ENCODE results near the gene NAA25.

The NAA25 gene

GRCh38 chr12:111995782-111996480, 112.7 kb downstream of the NAA25 start:
- TF ChIP-seq TAF1 (IDR thresholded peaks at IDR 0.05; ENCODE audit: borderline replicate concordance, insufficient read depth, low read length) (no peak), POLR2AphosphoS5 (IDR thresholded peaks at IDR 0.05; ENCODE audit: low read depth, low read length) (no peak), REST (IDR thresholded peaks at IDR 0.05; ENCODE audit: insufficient read depth in 1 of 2, low read depth in 2 of 2, low read length in 2 of 2) (no peak), SIN3A (IDR thresholded peaks at IDR 0.05; ENCODE audit: borderline replicate concordance, insufficient read depth, low read length) (no peak), FOXP2 (optimal IDR thresholded peaks at IDR 0.05; ENCODE audit: borderline replicate concordance, extremely low read depth, extremely low read length, insufficient read depth) (no peak)

- no peak for TF ChIP-seq POLR2AphosphoS5 (IDR thresholded peaks at IDR 0.05; ENCODE audit: low read depth, low read length)
- no peak for TF ChIP-seq TAF1 (IDR thresholded peaks at IDR 0.05; ENCODE audit: borderline replicate concordance, insufficient read depth, low read length)
- no peak for TF ChIP-seq REST (IDR thresholded peaks at IDR 0.05; ENCODE audit: insufficient read depth in 1 of 2, low read depth in 2 of 2, low read length in 2 of 2)
- no peak for TF ChIP-seq SIN3A (IDR thresholded peaks at IDR 0.05; ENCODE audit: borderline replicate concordance, insufficient read depth, low read length)
- TF ChIP-seq FOXP2 (optimal IDR thresholded peaks at IDR 0.05; ENCODE audit: borderline replicate concordance, extremely low read depth, extremely low read length, insufficient read depth): no peak
Measured at GRCh38 chr12:111993292-111994150, 115.1 kb downstream of the NAA25 start.

DNA sequence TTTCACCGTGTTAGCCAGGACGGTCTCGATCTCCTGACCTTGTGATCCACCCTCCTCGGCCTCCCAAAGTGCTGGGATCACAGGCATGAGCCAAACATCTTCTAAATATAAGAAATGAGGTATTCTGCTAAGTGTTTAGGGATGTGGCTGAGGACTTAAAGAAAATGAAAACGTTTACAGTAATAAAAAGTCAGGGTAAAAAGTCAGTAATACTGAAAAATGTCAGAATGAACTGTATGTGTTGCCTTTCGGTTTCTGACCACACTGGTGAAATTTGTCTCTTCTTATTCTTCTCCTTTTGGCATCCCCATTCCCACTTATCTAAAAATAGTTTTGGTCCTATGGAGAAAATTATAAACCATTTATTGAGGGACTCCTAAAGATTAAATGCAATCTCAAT, 116.1 kb downstream of the NAA25 start:
- TF ChIP-seq REST (IDR thresholded peaks at IDR 0.05; ENCODE audit: insufficient read depth in 1 of 2, low read depth in 2 of 2, low read length in 2 of 2) (no peak), SIN3A (IDR thresholded peaks at IDR 0.05; ENCODE audit: borderline replicate concordance, insufficient read depth, low read length) (no peak), TAF1 (IDR thresholded peaks at IDR 0.05; ENCODE audit: borderline replicate concordance, insufficient read depth, low read length) (no peak), FOXP2 (optimal IDR thresholded peaks at IDR 0.05; ENCODE audit: borderline replicate concordance, extremely low read depth, extremely low read length, insufficient read depth) (no peak), POLR2AphosphoS5 (IDR thresholded peaks at IDR 0.05; ENCODE audit: low read depth, low read length) (no peak)

DNA sequence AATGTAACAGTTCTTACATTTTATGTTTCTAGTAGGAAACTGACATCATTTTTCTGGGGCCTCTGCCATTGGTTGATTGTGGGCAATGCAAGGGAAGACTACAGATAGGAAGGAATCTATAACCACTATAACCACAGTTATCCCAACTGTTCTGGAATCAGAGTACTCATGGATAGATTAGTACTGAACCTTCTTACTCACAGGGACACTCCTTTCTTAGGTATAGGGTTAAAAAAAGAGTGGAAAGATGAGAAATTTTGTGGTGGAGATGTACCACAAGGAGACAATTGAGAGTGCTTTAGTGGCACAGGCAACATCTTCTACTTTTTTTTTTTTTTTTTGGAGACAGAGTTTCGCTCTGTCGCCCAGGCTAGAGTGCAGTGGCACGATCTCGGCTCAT, 116.6 kb downstream of the NAA25 start:
- TF ChIP-seq SIN3A (IDR thresholded peaks at IDR 0.05; ENCODE audit: borderline replicate concordance, insufficient read depth, low read length): no peak
- TF ChIP-seq TAF1 (IDR thresholded peaks at IDR 0.05; ENCODE audit: borderline replicate concordance, insufficient read depth, low read length): no peak
- TF ChIP-seq FOXP2 (optimal IDR thresholded peaks at IDR 0.05; ENCODE audit: borderline replicate concordance, extremely low read depth, extremely low read length, insufficient read depth): no peak
- TF ChIP-seq POLR2AphosphoS5 (IDR thresholded peaks at IDR 0.05; ENCODE audit: low read depth, low read length): no peak
- TF ChIP-seq REST (IDR thresholded peaks at IDR 0.05; ENCODE audit: insufficient read depth in 1 of 2, low read depth in 2 of 2, low read length in 2 of 2): no peak
